GM12891 (cell line): Measurements from ENCODE around the gene SH3BP5L. TPM values are rescaled to one million over a fixed set of nuclear protein-coding genes. Genes with fewer than 3 reads are reported as not detected.
A peak's percentile ranks its signal among the peaks of the same experiment; 100 is the strongest.

Source experiments
- DNase-seq: peaks from one replicate; pipeline ENCODE4 v3.0.0; 2011; ENCODE audit warnings: low spot score; ENCODE audit not compliant: insufficient read length
- FAIRE-seq: peaks from 2 replicates; lab custom pipeline; 2011; peaks lifted over from hg19 to GRCh38; lab: Jason Lieb, UNC
- PAX5 ChIP-seq: IDR thresholded peaks from 2 replicates; pipeline ENCODE4 v1.6.1; 2011; ENCODE audit warnings: low read length, moderate library complexity, mild to moderate bottlenecking; ENCODE audit not compliant: insufficient read depth, severe bottlenecking
- POLR2A ChIP-seq: IDR thresholded peaks from 2 replicates; pipeline ENCODE4 v1.6.1; 2011; ENCODE audit warnings: low read depth, low read length, control low read depth
- POLR2AphosphoS5 ChIP-seq: IDR thresholded peaks from 2 replicates; pipeline ENCODE4 v1.6.1; 2011; ENCODE audit warnings: low read depth, low read length, control low read depth
- POU2F2 ChIP-seq: IDR thresholded peaks from 2 replicates; pipeline ENCODE4 v1.6.1; 2011; ENCODE audit warnings: low read depth, mild to moderate bottlenecking, control low read depth, low read length, moderate library complexity
- SPI1 ChIP-seq: IDR thresholded peaks from 2 replicates; pipeline ENCODE4 v1.6.1; 2011; ENCODE audit warnings: low read depth, low read length, control low read depth
- TAF1 ChIP-seq: IDR thresholded peaks from 2 replicates; pipeline ENCODE4 v1.6.1; 2011; ENCODE audit warnings: low read depth, low read length, control low read depth
- polyA plus RNA-seq: library from polyadenylated mRNA; unstranded; fragments of >200 nt; gene quantifications from one replicate; pipeline ENCODE4 v1.2.1, GENCODE V29; 2012; ENCODE audit warnings: low read depth, missing spikeins, inconsistent platforms; ENCODE audit not compliant: missing spikeins

The SH3BP5L gene
- polyA plus RNA-seq: 6.1 TPM

DNA sequence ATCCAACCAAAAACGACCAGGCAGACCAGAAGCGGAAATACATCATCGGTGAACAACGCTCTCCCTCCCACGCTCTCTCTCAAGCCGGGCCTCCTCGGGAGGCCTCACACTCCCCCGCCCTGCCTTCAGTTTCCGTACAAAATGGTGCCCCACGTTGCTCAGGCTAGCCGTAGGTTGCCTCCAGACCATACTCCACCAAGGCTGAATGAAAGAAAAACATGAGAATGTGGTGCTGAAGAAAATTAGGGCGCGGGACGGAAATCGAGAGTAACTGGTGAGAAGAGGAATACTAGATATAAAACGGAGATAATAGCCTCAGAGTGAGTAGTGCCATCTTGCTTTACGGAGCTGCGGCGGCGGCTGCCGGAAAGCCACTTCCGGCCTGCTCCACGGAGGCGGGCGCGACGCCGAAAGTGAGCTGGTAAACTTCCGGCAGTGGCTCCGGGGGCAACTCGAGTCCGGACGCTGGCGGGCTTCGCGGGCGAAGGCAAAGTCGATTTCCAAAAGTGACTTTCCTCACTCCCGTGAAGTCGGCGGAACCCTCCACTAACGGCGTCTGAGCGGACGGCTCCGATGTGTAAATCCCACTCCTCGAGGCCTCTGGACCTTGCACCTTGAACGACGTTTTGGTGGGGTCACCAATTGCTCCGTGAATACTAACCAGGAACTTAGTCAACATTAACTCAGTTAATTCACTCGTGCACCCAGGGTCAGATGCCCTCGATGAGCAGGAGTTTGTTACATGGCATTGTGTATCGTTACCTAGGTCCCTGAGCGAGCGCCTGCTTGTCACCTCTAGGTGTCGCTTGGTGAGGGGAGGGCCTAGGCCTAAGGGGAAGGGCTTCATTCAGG is at the start of gene SH3BP5L:
Gene SH3BP5L, minus strand, starts transcription at position 7 of the 852 bp plus-strand sequence. CDS start 980 bp downstream, outside the sequence.
- DNase-seq: peak; percentile 93
- 0 out of 2 replicates have a peak, but pooled peaks have one; percentile 14 for TF ChIP-seq POU2F2
- TF ChIP-seq POLR2AphosphoS5: peak; percentile 63
- no peak; the same call in 1 of the 2 replicates for TF ChIP-seq TAF1
- peak; percentile 86 for FAIRE-seq

DNA sequence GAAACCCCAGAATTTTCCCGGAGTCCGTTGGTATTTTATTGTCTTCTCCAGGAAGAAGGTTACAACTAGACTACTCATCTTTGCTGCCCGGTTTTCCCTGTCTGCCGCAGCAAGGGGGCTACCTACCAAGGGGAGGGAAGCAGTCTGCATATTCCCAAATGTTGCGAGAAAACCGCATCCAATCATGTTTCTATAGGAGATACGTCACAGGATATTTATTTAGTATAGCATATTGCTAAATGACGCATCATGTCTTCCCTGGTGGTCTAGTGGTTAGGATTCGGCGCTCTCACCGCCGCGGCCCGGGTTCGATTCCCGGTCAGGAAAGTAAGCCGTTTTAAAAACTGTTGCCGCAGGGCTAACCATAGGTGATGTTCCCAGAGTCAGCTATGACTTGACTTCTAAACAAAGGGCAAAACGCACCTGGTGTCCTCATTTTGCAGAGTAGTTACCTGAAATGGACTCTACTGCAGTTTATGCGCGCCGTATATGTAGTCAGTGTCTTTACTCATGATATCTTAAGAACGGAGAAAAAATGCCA is 48.3 kb upstream of the SH3BP5L start:
- TF ChIP-seq POU2F2 (peak; percentile 36; the same call in 1 of the 2 replicates), POLR2AphosphoS5 (no peak), POLR2A (no peak)
- FAIRE-seq: no peak
- no peak for DNase-seq

DNA sequence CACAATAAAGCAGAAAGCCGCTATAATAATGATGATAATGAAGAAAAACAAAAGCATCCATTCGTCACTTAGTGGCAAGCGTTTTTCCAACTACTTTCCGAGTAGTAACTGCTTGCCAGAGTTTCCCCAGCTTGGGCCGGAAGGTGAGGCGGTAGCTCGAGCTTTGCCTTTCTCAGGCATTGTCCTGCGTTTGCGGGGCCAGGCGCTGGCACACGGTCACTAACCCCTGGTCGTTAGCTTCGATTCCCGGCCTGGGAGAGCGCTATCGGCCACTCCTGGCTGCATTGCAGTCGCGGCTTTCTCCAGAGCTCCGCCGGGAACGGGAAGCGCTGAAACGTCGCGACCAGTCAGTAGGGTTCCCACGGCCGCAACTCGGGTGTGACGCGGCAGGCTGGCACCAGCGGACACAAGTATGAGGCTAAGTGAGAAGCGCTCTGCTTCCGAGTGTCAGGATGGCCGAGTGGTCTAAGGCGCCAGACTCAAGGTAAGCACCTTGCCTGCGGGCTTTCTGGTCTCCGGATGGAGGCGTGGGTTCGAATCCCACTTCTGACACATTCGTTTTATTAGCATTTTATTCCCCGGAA is 47.8 kb upstream of the SH3BP5L start:
- FAIRE-seq: peak; percentile 96
- DNase-seq: peak; percentile 60
- peak; percentile 45; the same call in 1 of the 2 replicates for TF ChIP-seq SPI1
- TF ChIP-seq PAX5: peak; percentile 86
- no peak for TF ChIP-seq POU2F2
- peak; percentile 66; the same call in 1 of the 2 replicates for TF ChIP-seq POLR2A

DNA sequence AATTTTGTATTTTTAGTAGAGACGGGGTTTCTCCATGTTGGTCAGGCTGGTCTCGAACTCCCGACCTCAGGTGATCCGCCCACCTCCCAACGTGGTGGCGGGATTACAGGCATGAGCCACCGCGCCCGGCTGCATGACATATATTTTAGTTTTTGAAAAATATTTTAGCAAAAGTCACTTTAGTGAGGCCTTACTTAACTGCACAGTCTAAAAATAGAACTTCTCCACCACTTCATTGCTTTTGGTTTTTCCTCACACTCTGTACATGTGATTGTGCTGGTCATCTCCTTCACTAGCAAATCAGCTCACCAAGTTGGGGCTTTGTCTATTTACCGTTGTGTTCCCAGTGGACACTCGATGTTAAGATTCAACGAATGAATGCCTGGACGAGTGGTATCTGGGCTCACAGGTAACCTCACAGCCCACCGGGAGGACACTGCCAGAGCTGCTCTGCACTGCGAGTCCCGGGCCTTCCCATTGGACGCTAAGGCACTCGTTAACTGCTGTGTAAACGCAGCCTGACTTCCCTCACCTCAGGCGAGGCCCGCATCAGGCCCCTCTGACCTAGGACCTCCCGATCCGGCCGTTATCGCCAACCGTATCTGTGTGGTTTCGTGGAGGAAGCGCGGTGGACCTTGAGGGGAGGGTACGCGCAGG is 47.2 kb upstream of the SH3BP5L start:
- DNase-seq (no peak), FAIRE-seq (no peak)
- TF ChIP-seq TAF1 (no peak), SPI1 (no peak), POLR2AphosphoS5 (no peak), POLR2A (no peak), POU2F2 (no peak), PAX5 (no peak)

DNA sequence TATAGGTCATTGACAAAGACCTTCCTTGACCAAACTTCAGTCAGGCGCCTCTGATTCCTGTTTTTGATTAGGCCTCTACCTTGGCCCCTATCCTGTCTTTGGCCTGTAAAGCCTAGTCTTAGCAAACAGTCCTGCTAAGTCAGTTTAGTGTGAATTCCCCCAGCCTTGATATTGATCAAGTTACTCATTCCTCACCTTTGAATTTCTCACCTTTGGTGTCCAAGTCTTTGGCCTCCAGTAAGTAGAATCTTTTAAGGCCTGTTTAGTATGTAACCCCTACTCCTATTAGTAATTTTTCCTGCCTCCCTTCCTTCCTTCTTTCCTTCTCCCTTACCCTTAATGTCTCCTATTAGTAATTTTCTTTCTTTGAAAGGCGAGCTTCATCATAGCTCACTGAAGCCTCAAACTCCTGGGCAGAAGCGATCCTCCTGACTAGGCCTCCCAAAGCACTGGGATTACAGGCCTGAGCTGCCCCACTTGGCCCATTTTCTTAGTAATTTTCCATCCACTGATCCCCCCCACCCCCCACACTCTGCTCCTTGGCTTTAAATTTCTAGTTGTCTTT is 46.2 kb upstream of the SH3BP5L start:
- FAIRE-seq (no peak), DNase-seq (no peak)
- TF ChIP-seq POLR2AphosphoS5 (no peak), PAX5 (no peak), SPI1 (no peak), POLR2A (no peak), POU2F2 (no peak)

DNA sequence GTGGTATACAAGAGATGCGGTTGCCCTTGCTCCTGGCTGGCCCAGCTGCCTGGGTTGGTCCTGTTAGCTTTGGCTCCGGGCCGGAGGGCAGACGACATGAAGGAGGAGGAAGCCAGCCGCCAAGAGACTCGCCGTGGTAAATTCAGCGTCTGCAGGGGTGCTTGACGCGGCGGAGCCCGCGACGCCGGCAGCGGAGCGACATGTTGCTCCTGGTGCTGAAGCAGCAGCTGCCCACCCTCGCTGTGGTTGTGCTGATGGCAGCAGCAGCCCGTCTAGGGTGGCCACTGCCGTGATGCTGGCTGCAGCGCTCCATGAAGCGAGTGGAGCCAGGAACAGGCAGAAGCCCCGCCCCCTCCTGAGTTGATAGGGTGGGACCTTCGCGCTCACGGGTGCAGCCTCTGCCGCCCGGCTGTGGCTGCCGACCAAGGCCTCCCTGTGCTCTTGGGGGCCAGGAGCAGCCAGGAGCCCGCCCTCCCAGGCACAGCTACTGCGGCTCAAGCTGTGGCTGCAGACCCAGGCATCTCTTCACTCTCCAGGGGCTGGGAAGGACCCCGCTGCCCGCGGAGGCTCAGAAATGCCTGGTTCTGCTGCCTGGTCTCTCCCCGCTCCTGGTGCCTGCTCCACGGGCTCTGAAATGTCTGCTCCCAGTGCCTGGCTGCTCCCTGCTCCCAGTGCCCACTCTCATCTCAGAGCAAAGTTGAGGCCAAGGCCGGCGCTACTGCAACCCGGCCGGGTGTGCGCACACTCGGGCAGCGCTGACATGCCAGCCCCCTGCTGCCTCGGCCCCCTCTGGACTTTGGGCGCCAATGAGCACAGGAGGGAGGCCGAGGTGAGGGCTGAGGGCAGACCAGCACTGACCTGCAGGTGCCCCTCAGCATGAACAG is 37.5 kb upstream of the SH3BP5L start:
- peak; percentile 41; the same call in 1 of the 2 replicates for TF ChIP-seq POLR2A
- TF ChIP-seq TAF1: no peak
- DNase-seq (peak; percentile 55), FAIRE-seq (peak; percentile 79)

DNA sequence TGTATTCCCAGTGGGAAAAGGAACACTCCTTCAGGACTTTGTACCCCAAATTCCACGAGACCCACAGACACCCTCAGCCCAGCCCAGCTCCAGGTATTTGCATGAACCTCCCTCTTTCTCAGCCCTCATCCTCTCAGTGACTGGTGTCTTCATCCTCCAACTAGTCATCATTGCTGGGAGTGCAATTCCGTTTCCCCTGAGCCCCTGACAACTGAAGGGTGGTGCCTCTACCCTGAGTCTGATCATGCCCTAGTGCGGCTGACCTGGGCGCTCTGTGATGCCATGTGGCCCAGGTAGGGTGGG is 36.9 kb upstream of the SH3BP5L start:
- TF ChIP-seq POLR2A: no peak
- TF ChIP-seq POLR2AphosphoS5: no peak
- TF ChIP-seq SPI1: no peak
- TF ChIP-seq TAF1: no peak
- TF ChIP-seq PAX5: no peak
- TF ChIP-seq POU2F2: no peak
- DNase-seq: no peak
- FAIRE-seq: no peak

DNA sequence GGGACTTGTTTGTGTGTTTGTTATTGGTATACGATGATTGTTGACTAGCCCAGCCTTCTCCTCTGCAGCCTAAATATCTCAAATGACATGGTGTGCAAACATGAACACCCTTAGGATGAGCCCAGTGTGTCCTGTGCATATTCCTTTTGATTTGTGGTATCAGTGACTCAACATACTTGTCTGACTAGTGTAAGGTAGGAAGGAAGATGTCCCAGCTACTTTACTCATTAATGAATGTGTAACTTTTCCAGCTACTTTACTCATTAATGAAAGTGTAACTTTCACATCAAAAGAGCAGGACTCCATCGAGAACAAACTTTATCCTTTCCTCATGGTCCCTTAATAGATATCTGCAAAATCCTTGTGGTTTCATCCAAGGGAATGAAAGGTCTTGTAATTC is 35.9 kb upstream of the SH3BP5L start:
- TF ChIP-seq POLR2A: no peak
- no peak for TF ChIP-seq TAF1
- no peak for TF ChIP-seq PAX5
- TF ChIP-seq POU2F2: no peak
- no peak for TF ChIP-seq SPI1
- TF ChIP-seq POLR2AphosphoS5: no peak
- no peak for FAIRE-seq
- DNase-seq: no peak
